ENCODE data around the gene HVCN1.
"Not testable (repeated sequence)": the region's sequence is repeated elsewhere in the genome, so short reads cannot be mapped to it uniquely, and the experiment has no call there.

Gene HVCN1, protein sequence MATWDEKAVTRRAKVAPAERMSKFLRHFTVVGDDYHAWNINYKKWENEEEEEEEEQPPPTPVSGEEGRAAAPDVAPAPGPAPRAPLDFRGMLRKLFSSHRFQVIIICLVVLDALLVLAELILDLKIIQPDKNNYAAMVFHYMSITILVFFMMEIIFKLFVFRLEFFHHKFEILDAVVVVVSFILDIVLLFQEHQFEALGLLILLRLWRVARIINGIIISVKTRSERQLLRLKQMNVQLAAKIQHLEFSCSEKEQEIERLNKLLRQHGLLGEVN

DNA sequence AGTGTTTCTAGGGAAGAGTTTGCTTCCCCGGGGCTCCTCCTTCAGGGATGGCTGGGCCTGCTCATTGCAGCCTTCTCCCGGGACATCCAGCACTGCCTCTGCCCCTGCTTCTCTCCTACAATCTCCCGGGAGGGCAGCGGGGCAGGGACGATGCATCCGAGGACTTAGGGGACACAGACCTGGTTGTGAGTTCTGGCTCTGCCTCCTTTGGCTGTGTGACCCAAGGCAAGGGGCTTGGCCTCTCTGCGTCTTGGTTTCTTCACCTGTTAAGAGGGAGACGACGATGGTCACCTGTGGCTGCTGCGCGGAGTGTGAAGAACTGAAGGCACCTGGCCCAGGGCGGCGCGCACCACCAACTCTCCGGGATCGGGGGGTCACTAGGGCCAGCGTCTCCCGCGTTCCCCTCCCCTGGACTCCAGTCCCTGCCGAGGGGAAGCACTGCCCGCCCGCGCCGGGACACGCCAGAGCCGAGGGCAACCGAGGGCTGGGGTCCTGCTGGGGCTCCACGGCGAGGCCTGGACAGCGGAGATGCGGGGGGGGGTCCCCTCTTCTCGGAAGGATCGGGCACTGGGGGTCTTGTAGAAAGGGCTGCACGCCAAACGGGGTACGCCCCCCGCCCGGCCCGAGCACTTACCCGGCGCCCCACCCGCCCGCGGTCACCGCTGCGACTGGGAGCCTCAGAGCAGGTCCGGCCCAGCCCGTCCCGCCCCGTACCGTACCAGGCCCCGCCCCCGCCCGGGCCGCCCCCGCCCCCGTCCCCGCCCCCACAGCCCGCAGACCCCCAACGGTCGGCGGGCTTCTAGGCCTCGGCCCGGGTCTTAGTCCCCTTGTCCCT lies at the start of gene HVCN1:
HVCN1 (minus strand) TSS at position 670 of the 835 bp plus-strand sequence. CDS start 5,870 bp downstream, outside the sequence.
- peak within 1 kb of the TSS; percentile 88 for H3K27ac Mint-ChIP-seq
- H3K27me3 Mint-ChIP-seq = no peaks in the 10 kb centered on the region
- H3K4me1 Mint-ChIP-seq (ENCODE audit: low read depth) = peaks cover 89% of the 10 kb centered on the region
- H3K4me3 Mint-ChIP-seq = peak within 1 kb of the TSS; percentile 87
- H3K9me3 Mint-ChIP-seq = no peaks in the 10 kb centered on the region
- intact Hi-C loops (cut with micrococcal nuclease) = loop anchor here (10.0 kb wide), 1 partner anchor 224 kb away; the partner anchor contains the start of genes FAM216A and GPN3
- peaks cover 37% of the 10 kb centered on the region for H3K36me3 Mint-ChIP-seq (ENCODE audit: low read depth)

DNA sequence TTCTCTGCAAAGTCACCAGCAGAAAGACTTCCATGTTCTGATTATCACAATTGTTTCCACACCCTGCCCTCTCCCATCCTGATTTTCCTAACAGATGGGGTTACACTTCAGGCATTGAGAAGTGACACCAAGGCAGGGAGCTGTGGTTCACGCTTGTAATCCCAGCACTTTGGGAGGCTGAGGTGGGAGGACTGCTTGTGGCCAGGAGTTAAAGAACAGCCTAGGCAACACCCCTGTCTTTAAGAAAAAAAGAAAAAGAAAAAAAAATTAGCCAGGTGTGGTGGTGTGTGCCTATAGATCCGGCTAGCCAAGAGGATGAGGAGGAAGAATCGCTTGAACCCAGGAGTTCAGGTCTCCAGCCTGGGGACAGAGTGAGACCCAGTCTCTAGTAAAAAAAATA lies 48.6 kb upstream of the HVCN1 start:
- H3K36me3 Mint-ChIP-seq (ENCODE audit: low read depth) = peaks cover 64% of the 10 kb centered on the region
- H3K4me3 Mint-ChIP-seq = no peak overlapping the region
- intact Hi-C loops (cut with micrococcal nuclease) = no loop called here

DNA sequence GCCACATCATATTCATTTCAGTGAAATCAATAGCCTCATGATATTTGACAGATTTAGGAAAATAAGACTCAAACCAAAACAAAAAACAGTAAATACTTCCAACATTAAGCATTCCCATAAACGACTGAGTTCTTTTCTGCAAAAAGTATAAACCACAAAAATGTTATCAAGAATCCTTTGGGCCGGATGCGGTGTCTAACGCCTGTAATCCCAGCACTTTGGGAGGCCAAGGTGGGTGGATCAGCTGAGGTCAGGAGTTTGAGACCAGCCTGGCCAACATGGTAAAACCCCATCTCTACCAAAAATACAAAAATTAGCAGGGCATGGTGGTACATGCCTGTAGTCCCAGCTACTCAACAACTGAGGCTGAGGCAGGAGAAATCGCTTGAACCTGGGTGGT lies 48.1 kb upstream of the HVCN1 start:
- H3K27me3 Mint-ChIP-seq; H3K27ac Mint-ChIP-seq; H3K9me3 Mint-ChIP-seq; intact Hi-C loops (cut with micrococcal nuclease); H3K4me3 Mint-ChIP-seq: not testable (repeated sequence)
- peaks cover 64% of the 10 kb centered on the region for H3K36me3 Mint-ChIP-seq (ENCODE audit: low read depth)
- peaks cover 60% of the 10 kb centered on the region for H3K4me1 Mint-ChIP-seq (ENCODE audit: low read depth)

More for the DNA sequence above, 48.6 kb upstream of the HVCN1 start:
- Mint-ChIP-seq H3K4me1 (ENCODE audit: low read depth) (peaks cover 55% of the 10 kb centered on the region), H3K9me3 (no peaks in the 10 kb centered on the region), H3K27me3 (no peaks in the 10 kb centered on the region), H3K27ac (peak overlapping the region; percentile 20)

DNA sequence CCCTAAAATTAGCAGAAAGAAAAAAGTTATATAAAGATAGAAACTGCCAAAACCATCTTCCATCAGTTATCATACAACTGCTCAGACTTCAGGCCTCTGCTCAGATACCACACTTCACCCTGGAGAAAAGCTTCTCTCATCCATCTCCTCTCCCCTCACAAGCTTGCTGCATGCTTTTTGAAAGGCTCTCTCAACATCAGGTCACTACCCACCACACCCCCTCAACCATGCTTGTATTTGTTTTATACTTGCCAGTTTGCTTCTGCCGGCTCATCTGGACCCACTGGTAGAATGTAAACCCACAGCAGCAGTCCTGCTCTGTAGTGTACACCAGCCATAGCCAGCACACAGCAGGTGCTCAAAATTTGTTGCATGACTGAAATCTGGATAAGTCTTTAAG lies 45.0 kb upstream of the HVCN1 start:
- Mint-ChIP-seq H3K27me3 (no peaks in the 10 kb centered on the region), H3K9me3 (no peaks in the 10 kb centered on the region), H3K4me3 (no peak overlapping the region), H3K36me3 (ENCODE audit: low read depth) (peaks cover 82% of the 10 kb centered on the region), H3K4me1 (ENCODE audit: low read depth) (peaks cover 47% of the 10 kb centered on the region), H3K27ac (no peak overlapping the region)
- intact Hi-C loops (cut with micrococcal nuclease) = no loop called here

DNA sequence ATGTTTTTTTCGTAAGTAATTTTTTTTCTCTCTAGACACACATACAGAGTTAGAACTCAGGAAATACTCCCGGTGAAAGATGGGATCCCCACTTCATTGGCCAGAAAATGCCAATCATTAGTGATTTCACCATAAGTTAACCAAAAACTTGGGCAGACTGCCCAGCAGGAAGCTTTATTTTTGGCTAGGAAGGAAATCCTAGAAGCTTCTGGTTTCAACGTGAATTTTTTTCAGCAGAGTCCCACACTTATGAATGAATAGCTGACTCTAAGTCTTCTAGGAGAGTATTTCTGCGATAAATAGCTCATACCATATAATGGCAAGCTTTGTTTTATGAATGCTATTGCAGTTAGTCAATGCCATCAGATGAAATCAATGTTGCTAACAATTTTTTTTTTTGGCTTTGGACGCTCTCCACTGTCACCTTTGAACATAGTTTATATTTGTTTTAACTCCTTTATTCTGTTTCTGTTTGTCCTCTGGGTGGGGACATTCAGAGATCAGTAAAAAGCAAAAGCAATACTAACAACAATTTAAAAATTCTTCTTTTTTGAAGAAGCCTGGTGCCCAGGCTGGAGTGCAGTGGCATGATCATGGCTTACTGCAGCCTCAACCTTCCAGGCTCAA lies 44.3 kb upstream of the HVCN1 start:
- Mint-ChIP-seq H3K9me3 (no peaks in the 10 kb centered on the region), H3K4me1 (ENCODE audit: low read depth) (peaks cover 40% of the 10 kb centered on the region), H3K4me3 (no peak overlapping the region), H3K36me3 (ENCODE audit: low read depth) (peaks cover 82% of the 10 kb centered on the region), H3K27me3 (no peaks in the 10 kb centered on the region), H3K27ac (no peak overlapping the region)
- intact Hi-C loops (cut with micrococcal nuclease) = no loop called here

DNA sequence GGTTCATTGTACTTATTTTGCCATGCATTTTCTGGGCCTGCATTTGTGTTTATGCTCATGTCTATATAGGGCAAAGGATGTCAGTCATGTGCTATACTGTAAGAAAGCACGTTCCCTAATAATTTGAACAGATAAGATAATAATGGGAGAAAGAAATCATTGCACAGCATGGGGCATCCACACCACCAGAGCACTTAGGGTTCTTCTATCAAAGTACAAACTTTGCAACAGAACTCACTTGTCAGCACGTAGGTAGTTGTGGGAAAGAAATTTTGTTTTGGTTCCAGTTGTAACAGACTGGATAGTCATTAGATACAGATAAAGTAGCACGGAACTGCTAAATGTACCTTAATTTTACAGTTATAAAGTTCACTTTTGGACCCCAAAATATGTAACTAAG lies 43.7 kb upstream of the HVCN1 start:
- H3K4me3 Mint-ChIP-seq = no peak overlapping the region
- H3K36me3 Mint-ChIP-seq (ENCODE audit: low read depth) = peaks cover 85% of the 10 kb centered on the region
- H3K4me1 Mint-ChIP-seq (ENCODE audit: low read depth) = peaks cover 34% of the 10 kb centered on the region
- H3K9me3 Mint-ChIP-seq = no peaks in the 10 kb centered on the region
- no peaks in the 10 kb centered on the region for H3K27me3 Mint-ChIP-seq
- intact Hi-C loops (cut with micrococcal nuclease) = no loop called here
- no peak overlapping the region for H3K27ac Mint-ChIP-seq

DNA sequence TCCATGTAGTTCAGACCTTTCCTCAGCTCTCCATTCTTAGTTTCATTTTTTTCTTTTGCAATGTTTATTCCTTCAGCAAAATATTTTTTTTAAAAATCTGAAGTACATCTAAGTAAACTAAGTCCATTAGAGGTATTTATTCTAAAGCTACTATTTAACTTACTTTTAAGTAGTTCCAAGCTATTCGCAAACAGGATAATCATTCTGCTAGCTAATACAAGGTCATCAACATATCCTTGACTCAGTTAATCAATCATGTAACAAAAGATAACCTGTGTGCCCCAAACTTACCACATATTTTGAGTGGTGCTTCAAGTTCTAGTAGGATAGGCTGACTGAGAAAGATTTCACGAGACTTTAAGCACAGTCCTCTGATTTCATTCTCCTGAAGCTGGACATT lies 42.6 kb upstream of the HVCN1 start:
- no peak overlapping the region for H3K4me3 Mint-ChIP-seq
- H3K27ac Mint-ChIP-seq = no peak overlapping the region
- no peaks in the 10 kb centered on the region for H3K27me3 Mint-ChIP-seq
- intact Hi-C loops (cut with micrococcal nuclease) = no loop called here
- no peaks in the 10 kb centered on the region for H3K9me3 Mint-ChIP-seq
- H3K4me1 Mint-ChIP-seq (ENCODE audit: low read depth) = peaks cover 36% of the 10 kb centered on the region
- peaks cover 86% of the 10 kb centered on the region for H3K36me3 Mint-ChIP-seq (ENCODE audit: low read depth)

DNA sequence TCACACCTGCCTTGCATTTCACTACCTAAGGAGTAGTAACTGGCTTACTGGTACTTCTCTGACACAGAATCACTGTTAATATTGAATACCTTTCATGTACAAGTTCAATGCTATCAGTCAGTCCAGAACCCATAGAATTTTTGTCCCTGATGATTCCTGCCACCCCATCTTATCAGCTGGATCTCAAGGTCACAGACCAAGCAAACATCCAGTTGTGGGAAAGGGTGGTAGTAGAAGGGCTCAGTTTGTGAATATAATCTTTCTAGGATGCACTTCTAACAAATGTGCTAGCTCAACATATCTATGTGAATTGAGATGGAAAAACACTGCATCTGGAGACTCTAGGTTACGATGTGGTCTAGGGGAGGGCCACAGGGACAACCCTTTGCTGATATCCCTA lies 39.7 kb upstream of the HVCN1 start:
- Mint-ChIP-seq H3K4me1 (ENCODE audit: low read depth) (peaks cover 23% of the 10 kb centered on the region), H3K27ac (no peak overlapping the region), H3K27me3 (no peaks in the 10 kb centered on the region), H3K36me3 (ENCODE audit: low read depth) (peaks cover 88% of the 10 kb centered on the region), H3K4me3 (no peak overlapping the region), H3K9me3 (no peaks in the 10 kb centered on the region)
- intact Hi-C loops (cut with micrococcal nuclease) = no loop called here

DNA sequence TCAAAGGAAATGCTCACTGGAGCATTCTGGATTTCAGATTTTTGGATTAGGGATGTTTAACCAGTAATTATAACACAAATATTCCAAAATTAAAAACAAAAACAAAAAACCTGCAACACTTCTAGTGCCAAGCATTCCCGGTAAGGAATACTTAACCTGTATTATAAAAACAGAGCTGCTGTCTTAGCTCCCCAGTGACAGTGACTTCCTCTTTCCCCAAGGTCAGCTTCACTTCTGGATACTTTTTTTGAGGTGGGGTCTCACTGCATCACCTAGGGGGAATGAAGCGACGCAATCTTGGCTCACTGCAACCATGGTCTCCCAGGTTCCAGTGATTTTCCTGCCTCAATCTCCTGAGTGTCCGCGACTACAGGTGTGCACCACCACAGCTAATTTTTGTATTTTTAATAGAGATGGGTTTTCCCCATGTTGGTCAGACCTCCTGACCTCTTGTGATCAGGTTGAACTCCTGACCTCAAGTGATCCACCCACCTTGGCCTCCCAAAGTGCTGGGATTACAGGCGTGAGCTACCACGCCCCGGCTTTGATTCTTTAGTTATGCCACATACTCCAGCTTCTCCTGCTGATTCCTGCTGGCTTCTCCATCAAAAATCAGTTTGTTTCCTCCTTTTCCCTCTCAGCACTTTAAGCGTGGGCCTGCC lies 37.9 kb upstream of the HVCN1 start:
- Mint-ChIP-seq H3K4me1 (ENCODE audit: low read depth) (peaks cover 9% of the 10 kb centered on the region), H3K27ac (no peak overlapping the region)

DNA sequence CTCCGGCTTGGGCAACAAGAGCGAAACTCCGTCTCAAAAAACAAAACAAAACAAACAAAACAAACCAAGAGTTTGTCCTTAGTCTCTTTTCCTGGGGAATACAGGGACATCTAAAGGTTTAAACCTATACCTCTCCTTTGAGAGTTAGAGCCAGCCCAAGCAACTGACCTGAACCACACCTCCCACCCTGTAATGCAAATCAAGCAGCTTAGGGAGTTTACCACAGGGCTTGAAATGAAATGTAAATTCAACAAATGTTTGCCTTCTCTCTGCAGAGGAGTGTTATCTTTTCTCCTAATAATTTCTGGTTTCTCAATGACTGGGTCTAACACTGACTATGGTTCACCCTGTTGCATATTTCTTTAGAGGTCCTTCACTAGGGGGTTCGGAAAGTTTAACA lies 37.1 kb upstream of the HVCN1 start:
- intact Hi-C loops (cut with micrococcal nuclease) = no loop called here
- Mint-ChIP-seq H3K36me3 (ENCODE audit: low read depth) (peaks cover 95% of the 10 kb centered on the region), H3K4me3 (no peak overlapping the region)

More for the DNA sequence above, 37.9 kb upstream of the HVCN1 start:
- H3K9me3 Mint-ChIP-seq = no peaks in the 10 kb centered on the region
- no peaks in the 10 kb centered on the region for H3K27me3 Mint-ChIP-seq
- peaks cover 95% of the 10 kb centered on the region for H3K36me3 Mint-ChIP-seq (ENCODE audit: low read depth)
- no peak overlapping the region for H3K4me3 Mint-ChIP-seq
- intact Hi-C loops (cut with micrococcal nuclease) = no loop called here

DNA sequence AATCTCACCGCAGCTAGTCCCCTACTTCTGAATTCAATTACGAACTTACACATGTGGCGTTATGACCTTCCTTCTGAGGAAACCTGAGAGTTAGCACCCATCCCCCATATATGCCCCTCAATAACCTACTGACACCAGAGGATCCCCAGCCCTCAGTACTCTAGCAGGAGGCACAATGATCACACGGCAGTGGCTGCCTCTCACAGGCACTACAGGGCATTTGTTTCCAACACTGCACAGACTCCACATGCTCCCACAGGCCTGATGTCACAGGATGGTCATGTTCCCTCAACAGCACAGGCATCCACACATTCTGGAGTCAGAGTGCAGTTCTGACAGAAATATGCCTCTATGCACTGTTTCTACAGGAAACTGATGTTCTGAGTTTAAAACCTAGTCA lies 36.4 kb upstream of the HVCN1 start:
- Mint-ChIP-seq H3K4me3 (no peak overlapping the region), H3K4me1 (ENCODE audit: low read depth) (peaks cover 9% of the 10 kb centered on the region), H3K36me3 (ENCODE audit: low read depth) (peaks cover 95% of the 10 kb centered on the region), H3K9me3 (no peaks in the 10 kb centered on the region), H3K27ac (no peak overlapping the region), H3K27me3 (no peaks in the 10 kb centered on the region)
- intact Hi-C loops (cut with micrococcal nuclease) = no loop called here

More for the DNA sequence above, 37.1 kb upstream of the HVCN1 start:
- no peaks in the 10 kb centered on the region for H3K27me3 Mint-ChIP-seq
- H3K9me3 Mint-ChIP-seq = no peaks in the 10 kb centered on the region
- peaks cover 9% of the 10 kb centered on the region for H3K4me1 Mint-ChIP-seq (ENCODE audit: low read depth)
- no peak overlapping the region for H3K27ac Mint-ChIP-seq

DNA sequence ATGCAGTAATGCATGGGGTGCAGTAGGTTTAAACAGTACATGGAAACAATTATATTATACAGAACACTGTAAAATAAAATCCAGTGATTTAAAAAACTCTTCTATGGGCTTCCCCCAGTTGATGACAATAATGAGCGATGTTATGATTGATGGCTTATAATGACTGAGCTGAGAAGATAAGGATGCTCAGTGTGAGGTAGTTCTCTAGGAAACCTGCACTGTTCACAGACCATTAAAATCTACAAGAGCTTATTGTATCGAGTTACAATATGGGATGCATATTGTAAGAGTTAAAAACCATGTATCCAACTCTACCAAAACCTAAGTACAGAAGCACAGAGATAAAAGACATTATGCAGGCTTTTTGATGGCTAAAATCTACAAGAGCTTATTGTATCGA lies 34.0 kb upstream of the HVCN1 start:
- Mint-ChIP-seq H3K4me1 (ENCODE audit: low read depth) (peaks cover 19% of the 10 kb centered on the region), H3K36me3 (ENCODE audit: low read depth) (peaks cover 95% of the 10 kb centered on the region)
- intact Hi-C loops (cut with micrococcal nuclease); H3K4me3 Mint-ChIP-seq; H3K27ac Mint-ChIP-seq; H3K27me3 Mint-ChIP-seq; H3K9me3 Mint-ChIP-seq: not testable (repeated sequence)

DNA sequence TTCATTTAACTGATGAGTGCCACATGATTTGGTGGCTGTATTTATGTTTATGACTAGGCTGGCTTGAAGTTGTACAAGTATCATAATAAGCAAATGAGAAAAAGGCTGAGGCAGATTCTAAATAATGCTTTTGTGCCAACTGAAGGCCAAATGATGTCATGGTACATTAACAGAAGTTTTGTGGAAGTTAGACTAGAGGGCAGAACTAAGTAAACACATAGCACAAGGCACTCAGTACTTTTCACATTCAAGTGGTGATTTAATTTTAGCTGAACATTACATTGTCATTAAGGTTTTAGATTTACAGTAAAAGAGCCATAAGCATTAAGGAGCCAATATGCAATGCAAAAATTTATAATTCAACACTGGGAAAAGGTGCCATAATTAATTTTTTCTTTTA lies 32.7 kb upstream of the HVCN1 start:
- Mint-ChIP-seq H3K4me1 (ENCODE audit: low read depth) (peaks cover 17% of the 10 kb centered on the region), H3K27ac (no peak overlapping the region), H3K4me3 (no peak overlapping the region), H3K36me3 (ENCODE audit: low read depth) (peaks cover 94% of the 10 kb centered on the region), H3K27me3 (no peaks in the 10 kb centered on the region), H3K9me3 (no peaks in the 10 kb centered on the region)
- intact Hi-C loops (cut with micrococcal nuclease) = no loop called here

DNA sequence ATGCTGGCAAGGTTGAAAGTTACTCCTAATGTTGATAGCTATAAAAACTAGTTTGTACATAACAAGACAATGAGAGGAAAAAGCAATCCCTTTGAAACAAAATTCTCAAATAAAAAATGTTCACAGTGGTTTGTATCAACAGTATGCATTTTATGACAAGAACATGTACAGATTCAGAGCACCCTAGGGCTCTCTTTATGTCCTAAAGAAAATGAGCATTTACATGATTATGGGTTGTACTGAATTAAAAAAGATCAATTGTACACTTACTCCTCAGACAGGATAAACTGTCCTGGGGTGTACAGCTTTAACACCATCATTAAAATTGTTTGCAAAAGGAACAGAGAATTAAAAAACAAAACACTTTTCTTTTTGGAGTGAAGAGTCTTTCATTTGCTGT lies 31.6 kb upstream of the HVCN1 start:
- H3K4me1 Mint-ChIP-seq (ENCODE audit: low read depth) = peaks cover 13% of the 10 kb centered on the region
- H3K4me3 Mint-ChIP-seq = no peak overlapping the region
- no peaks in the 10 kb centered on the region for H3K27me3 Mint-ChIP-seq
- no peaks in the 10 kb centered on the region for H3K9me3 Mint-ChIP-seq
- intact Hi-C loops (cut with micrococcal nuclease) = no loop called here
- H3K36me3 Mint-ChIP-seq (ENCODE audit: low read depth) = peaks cover 90% of the 10 kb centered on the region
- H3K27ac Mint-ChIP-seq = no peak overlapping the region
